ENCODE measurements around the gene ALK. TPM values are rescaled to one million over a fixed set of nuclear protein-coding genes. Genes with fewer than 3 reads are reported as not detected.

Gene ALK
- polyA plus RNA-seq, 2 of the 4 experiments (the other 2 are of a cell fraction), result not detected

- no peak for TF ChIP-seq NFE2L2 (conservative IDR thresholded peaks at IDR 0.05; ENCODE audit: low read length)
These were observed 704.8 kb downstream of the ALK start (continued) for GRCh38 chr2:29216609-29216909.

GRCh38 chr2:29215739-29216608, 705.4 kb downstream of the ALK start:
- DNase-seq (ENCODE audit: low read depth in 1 of 2, low spot score in 1 of 2), result no peak
- Histone ChIP-seq H3K4me3 (no peak overlapping the region), H3K4me1 (no peaks in the 10 kb centered on the region), H3K4me2 (no peak overlapping the region), H3K9me3 (no peaks in the 10 kb centered on the region), H3K27ac (no peak overlapping the region)
- peak; percentile 15 to 23 for ATAC-seq
- TF ChIP-seq BHLHE40 (IDR thresholded peaks at IDR 0.05; ENCODE audit: low read depth, low read length), result no peak
- no peak for TF ChIP-seq KDM1A (IDR thresholded peaks at IDR 0.05; ENCODE audit: low read depth)
- TF ChIP-seq CHD2 (IDR thresholded peaks at IDR 0.05; ENCODE audit: low read length, partially characterized antibody), result no peak
- no peak for TF ChIP-seq EHMT2 (IDR thresholded peaks at IDR 0.05; ENCODE audit: low read depth)
- TF ChIP-seq RARB (CRISPR knock-in tag; IDR thresholded peaks at IDR 0.05), result no peak
- no peak for TF ChIP-seq FOSL2 (IDR thresholded peaks at IDR 0.05)
- no peak for TF ChIP-seq FOSL2 (CRISPR knock-in tag; IDR thresholded peaks at IDR 0.05)
- no peak for TF ChIP-seq CBX2 (IDR thresholded peaks at IDR 0.05; ENCODE audit: borderline replicate concordance, low read depth)
- TF ChIP-seq, protein P1, sequence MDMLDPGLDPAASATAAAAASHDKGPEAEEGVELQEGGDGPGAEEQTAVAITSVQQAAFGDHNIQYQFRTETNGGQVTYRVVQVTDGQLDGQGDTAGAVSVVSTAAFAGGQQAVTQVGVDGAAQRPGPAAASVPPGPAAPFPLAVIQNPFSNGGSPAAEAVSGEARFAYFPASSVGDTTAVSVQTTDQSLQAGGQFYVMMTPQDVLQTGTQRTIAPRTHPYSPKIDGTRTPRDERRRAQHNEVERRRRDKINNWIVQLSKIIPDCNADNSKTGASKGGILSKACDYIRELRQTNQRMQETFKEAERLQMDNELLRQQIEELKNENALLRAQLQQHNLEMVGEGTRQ (IDR thresholded peaks at IDR 0.05), result no peak
- no peak for TF ChIP-seq CTCF (IDR thresholded peaks at IDR 0.05)
- TF ChIP-seq HMGXB4 (CRISPR knock-in tag; IDR thresholded peaks at IDR 0.05; ENCODE audit: borderline replicate concordance), result no peak
- TF ChIP-seq, protein P2, sequence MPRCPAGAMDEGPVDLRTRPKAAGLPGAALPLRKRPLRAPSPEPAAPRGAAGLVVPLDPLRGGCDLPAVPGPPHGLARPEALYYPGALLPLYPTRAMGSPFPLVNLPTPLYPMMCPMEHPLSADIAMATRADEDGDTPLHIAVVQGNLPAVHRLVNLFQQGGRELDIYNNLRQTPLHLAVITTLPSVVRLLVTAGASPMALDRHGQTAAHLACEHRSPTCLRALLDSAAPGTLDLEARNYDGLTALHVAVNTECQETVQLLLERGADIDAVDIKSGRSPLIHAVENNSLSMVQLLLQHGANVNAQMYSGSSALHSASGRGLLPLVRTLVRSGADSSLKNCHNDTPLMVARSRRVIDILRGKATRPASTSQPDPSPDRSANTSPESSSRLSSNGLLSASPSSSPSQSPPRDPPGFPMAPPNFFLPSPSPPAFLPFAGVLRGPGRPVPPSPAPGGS (IDR thresholded peaks at IDR 0.05), result no peak
- TF ChIP-seq NR3C1 (IDR thresholded peaks at IDR 0.05), result no peak
- no peak for TF ChIP-seq MAX (IDR thresholded peaks at IDR 0.05)
- no peak for TF ChIP-seq HOXB5 (CRISPR knock-in tag; IDR thresholded peaks at IDR 0.05)
- TF ChIP-seq HOXA7 (CRISPR knock-in tag; IDR thresholded peaks at IDR 0.05), result no peak
- no peak for TF ChIP-seq JUN (IDR thresholded peaks at IDR 0.05)
- CTCF ChIA-PET, result interaction anchor here (0.8 to 1.2 kb wide), 2 partner anchors 9 to 257 kb away, joined by 3 to 6 read pairs; no protein-coding TSS in a partner anchor
- POLR2A ChIA-PET, result no interaction called here
- no peak for FAIRE-seq
- 79% methylated on average over 20 of the region's 20 CpGs for WGBS (ENCODE audit: missing lambda C conversion rate)

DNA sequence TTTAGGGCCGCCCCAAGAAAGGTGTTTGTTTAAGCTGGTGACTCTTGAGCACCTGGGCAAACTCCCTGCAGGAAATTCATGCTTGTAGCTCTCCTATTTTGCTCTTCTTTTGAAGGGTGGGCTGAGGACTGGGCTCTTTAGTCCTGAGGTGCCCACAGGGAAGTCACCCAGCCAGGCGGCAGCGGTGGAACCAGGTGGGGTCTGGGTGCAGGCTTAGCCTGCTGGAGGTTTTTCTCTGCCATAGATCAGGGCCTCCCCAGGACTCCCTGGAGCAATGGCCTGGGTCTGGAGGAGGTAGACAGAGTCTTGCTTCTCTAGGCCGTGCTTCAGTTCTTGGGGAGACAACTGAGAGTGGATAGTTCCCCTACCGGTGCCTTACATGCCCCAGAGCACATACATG, 706.3 kb downstream of the ALK start:
- H3K27ac ChIP-seq, result no peak overlapping the region
- WGBS (ENCODE audit: missing lambda C conversion rate), result 70% methylated on average over 5 of the region's 5 CpGs
- CTCF ChIA-PET, result interaction anchor here (0.8 to 1.2 kb wide), 3 partner anchors 8 to 256 kb away, joined by 3 to 6 read pairs (median 4); no protein-coding TSS in a partner anchor
- no peak overlapping the region for H3K4me3 ChIP-seq
- no peaks in the 10 kb centered on the region for H3K9me3 ChIP-seq
- ATAC-seq (0 out of 6 replicates have a peak, but pooled peaks of 1 of the 2 experiments have one; percentile 3), DNase-seq (ENCODE audit: low read depth in 1 of 2, low spot score in 1 of 2) (no peak), FAIRE-seq (no peak)
- POLR2A ChIA-PET, result no interaction called here
- H3K4me1 ChIP-seq, result no peaks in the 10 kb centered on the region
- no peak overlapping the region for H3K4me2 ChIP-seq
- TF ChIP-seq RCOR1 (IDR thresholded peaks at IDR 0.05; ENCODE audit: low read depth, low read length) (no peak), CHD4 (IDR thresholded peaks at IDR 0.05; ENCODE audit: borderline replicate concordance) (no peak), NR3C1 (IDR thresholded peaks at IDR 0.05) (no peak), RFX5 (IDR thresholded peaks at IDR 0.05) (no peak)

Measured in A549 (cell line).